Liver (tissue), 3 donors: ENCODE results near the gene APLN.

ENCODE experiments used
- EGR1 ChIP-seq, 2 donors: IDR thresholded peaks; 2 replicates each; pipeline ENCODE4 v1.6.1; 2016 to 2018; ENCODE audit warnings: antibody characterized with exemption in 2 of 2, low read depth in 2 of 2
- FOXA2 ChIP-seq: IDR thresholded peaks from 2 replicates; pipeline ENCODE4 v1.6.1; 2016; ENCODE audit warnings: antibody characterized with exemption
- REST ChIP-seq: IDR thresholded peaks from 2 replicates; pipeline ENCODE4 v1.6.1; 2016; ENCODE audit warnings: antibody characterized with exemption, mild to moderate bottlenecking
- TAF1 ChIP-seq: conservative IDR thresholded peaks from 2 replicates; pipeline ENCODE4 v1.6.1; 2016; ENCODE audit warnings: antibody characterized with exemption, mild to moderate bottlenecking
- YY1 ChIP-seq: IDR thresholded peaks from 2 replicates; pipeline ENCODE4 v1.6.1; 2016; ENCODE audit warnings: antibody characterized with exemption, mild to moderate bottlenecking
- TF ChIP-seq, protein P1 (sequence below): fragments of 150-350 bp; IDR thresholded peaks from 2 replicates; pipeline ENCODE4 v1.5.1; 2017; ENCODE audit warnings: improper control_type of control experiment, low read depth, low read length; ENCODE audit not compliant: missing input control
- TF ChIP-seq, protein P2 (sequence below): IDR thresholded peaks from 2 replicates; pipeline ENCODE4 v1.6.1; 2016; ENCODE audit warnings: antibody characterized with exemption
- TF ChIP-seq, protein P3 (sequence below): IDR thresholded peaks from 2 replicates; pipeline ENCODE4 v1.6.1; 2016; ENCODE audit warnings: antibody characterized with exemption
- donor health status: healthy.
- donor health status: healthy.

GRCh38 chrX:129646566-129647417, 8.0 kb downstream of the APLN start:
- TF ChIP-seq, protein P1, sequence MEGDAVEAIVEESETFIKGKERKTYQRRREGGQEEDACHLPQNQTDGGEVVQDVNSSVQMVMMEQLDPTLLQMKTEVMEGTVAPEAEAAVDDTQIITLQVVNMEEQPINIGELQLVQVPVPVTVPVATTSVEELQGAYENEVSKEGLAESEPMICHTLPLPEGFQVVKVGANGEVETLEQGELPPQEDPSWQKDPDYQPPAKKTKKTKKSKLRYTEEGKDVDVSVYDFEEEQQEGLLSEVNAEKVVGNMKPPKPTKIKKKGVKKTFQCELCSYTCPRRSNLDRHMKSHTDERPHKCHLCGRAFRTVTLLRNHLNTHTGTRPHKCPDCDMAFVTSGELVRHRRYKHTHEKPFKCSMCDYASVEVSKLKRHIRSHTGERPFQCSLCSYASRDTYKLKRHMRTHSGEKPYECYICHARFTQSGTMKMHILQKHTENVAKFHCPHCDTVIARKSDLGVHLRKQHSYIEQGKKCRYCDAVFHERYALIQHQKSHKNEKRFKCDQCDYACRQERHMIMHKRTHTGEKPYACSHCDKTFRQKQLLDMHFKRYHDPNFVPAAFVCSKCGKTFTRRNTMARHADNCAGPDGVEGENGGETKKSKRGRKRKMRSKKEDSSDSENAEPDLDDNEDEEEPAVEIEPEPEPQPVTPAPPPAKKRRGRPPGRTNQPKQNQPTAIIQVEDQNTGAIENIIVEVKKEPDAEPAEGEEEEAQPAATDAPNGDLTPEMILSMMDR = no peak
- TF ChIP-seq YY1 = no peak
- no peak for TF ChIP-seq TAF1
- TF ChIP-seq, protein P2, sequence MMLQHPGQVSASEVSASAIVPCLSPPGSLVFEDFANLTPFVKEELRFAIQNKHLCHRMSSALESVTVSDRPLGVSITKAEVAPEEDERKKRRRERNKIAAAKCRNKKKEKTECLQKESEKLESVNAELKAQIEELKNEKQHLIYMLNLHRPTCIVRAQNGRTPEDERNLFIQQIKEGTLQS = no peak
- TF ChIP-seq, protein P3, sequence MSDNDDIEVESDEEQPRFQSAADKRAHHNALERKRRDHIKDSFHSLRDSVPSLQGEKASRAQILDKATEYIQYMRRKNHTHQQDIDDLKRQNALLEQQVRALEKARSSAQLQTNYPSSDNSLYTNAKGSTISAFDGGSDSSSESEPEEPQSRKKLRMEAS = no peak
- TF ChIP-seq EGR1 (IDR thresholded peaks at IDR 0.05; ENCODE audit: low read depth in 2 of 2) = no peak
- no peak for TF ChIP-seq REST
- no peak for TF ChIP-seq FOXA2
